ENCODE data around the gene FSTL5. TPM values are rescaled to one million over a fixed set of nuclear protein-coding genes. Genes with fewer than 3 reads are reported as not detected.

FSTL5 gene
- total and polyA plus RNA-seq, 2 of the 8 experiments (the other 6 are each of a cell fraction or from before 2014, with no cell fraction given): 0.09 to 0.32 TPM

DNA sequence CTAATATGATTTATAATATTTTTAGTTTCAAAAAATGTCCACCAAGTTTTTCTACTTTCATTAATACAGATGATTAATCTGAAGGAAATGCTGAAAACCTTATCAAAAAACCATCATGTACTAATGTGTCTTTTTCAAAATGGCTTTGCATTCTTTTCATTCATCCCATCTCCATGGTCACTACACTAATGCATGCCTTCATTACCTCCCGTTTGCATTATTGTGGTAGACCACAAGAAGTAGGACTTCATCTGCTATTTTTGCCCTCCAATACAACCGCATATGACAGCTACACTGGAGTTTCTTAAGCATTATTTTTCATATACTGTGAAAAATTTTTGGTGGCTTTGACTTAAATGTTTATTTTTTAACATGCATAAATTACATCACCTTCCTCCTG is 37.9 kb upstream of the FSTL5 start:
- H3K27ac ChIP-seq (ENCODE audit: low read depth, low read length): no peak overlapping the region
- no peak for DNase-seq (ENCODE audit: low read depth in 1 of 2, low spot score in 2 of 2)

More for the DNA sequence above, 37.9 kb upstream of the FSTL5 start:
- H2AFZ ChIP-seq (ENCODE audit: low read length): no peak overlapping the region
- no peak overlapping the region for H3K56ac ChIP-seq (replicated peaks; ENCODE audit: insufficient read length, low read depth, low read length)
- TF ChIP-seq MAFK (IDR thresholded peaks at IDR 0.05; ENCODE audit: low read depth, low read length): no peak
- TF ChIP-seq SIX5 (IDR thresholded peaks at IDR 0.05; ENCODE audit: low read depth, low read length): no peak
- peaks cover 0 to 4% (median 0%) of the 10 kb centered on the region in 4 experiments; a peak in 1 of 8 replicates for H3K36me3 ChIP-seq (ENCODE audit: control insufficient read depth in 2 of 4, insufficient read depth in 4 of 4, low read length in 3 of 4)
- H3K23ac ChIP-seq (ENCODE audit: insufficient read length): no peak overlapping the region
- H2BK120ac ChIP-seq (replicated peaks; ENCODE audit: low read depth, low read length): no peak overlapping the region
- no peaks in the 10 kb centered on the region for H3K79me1 ChIP-seq (ENCODE audit: low read depth, low read length)
- H3K4me2 ChIP-seq (ENCODE audit: insufficient read depth in 1 of 2, low read depth in 2 of 2, low read length in 2 of 2): no peak overlapping the region
- FAIRE-seq: no peak
- ChIA-PET CTCF (ENCODE audit: partially characterized antibody) (no interaction called here), POLR2A (ENCODE audit: partially characterized antibody) (no interaction called here)
- H2BK15ac ChIP-seq (ENCODE audit: low read length): no peak overlapping the region
- peaks cover 0 to 6% of the 10 kb centered on the region in 2 experiments; a peak in 1 of 4 replicates for H3K9me3 ChIP-seq (ENCODE audit: insufficient read depth in 2 of 2, low read depth in 1 of 2, low read length in 1 of 2)
- H4K8ac ChIP-seq (ENCODE audit: extremely low read depth, insufficient read depth, low read length): no peak overlapping the region
- no peak overlapping the region for H3K18ac ChIP-seq (ENCODE audit: extremely low read depth, low read length)
- no peaks in the 10 kb centered on the region for H3K79me2 ChIP-seq (ENCODE audit: control insufficient read depth in 1 of 2, insufficient read depth in 2 of 2, low read length in 2 of 2)
- H3K4me1 ChIP-seq (replicated peaks in 1 of 4; ENCODE audit: control insufficient read depth in 3 of 4, insufficient read depth in 4 of 4, low read length in 3 of 4): no peaks in the 10 kb centered on the region
- no peak overlapping the region for H4K5ac ChIP-seq (ENCODE audit: insufficient read length, low read depth, low read length)
- no peak overlapping the region for H3K4ac ChIP-seq (replicated peaks; ENCODE audit: insufficient read length, low read depth, low read length)
- no peaks in the 10 kb centered on the region for H4K20me1 ChIP-seq (replicated peaks in 1 of 2; ENCODE audit: control insufficient read depth in 1 of 2, insufficient read depth in 2 of 2, low read length in 2 of 2)
- no peak overlapping the region for H3K14ac ChIP-seq (ENCODE audit: insufficient read length)
- no peak overlapping the region for H2BK20ac ChIP-seq (ENCODE audit: low read length)
- no peak overlapping the region for H2BK5ac ChIP-seq (ENCODE audit: low read depth, low read length)
- 91% methylated on average over 2 of the region's 2 CpGs; no CpG with 5 or more reads in 1 of the 2 experiments for WGBS, 2 experiments (ENCODE audit: extremely low coverage in 1 of 2, insufficient coverage in 1 of 2, insufficient read length in 1 of 2, insufficient replicate concordance in 2 of 2, low coverage in 1 of 2, low lambda C conversion rate in 2 of 2, missing lambda C conversion rate in 1 of 2)
- no peaks in the 10 kb centered on the region for H3K23me2 ChIP-seq (ENCODE audit: low read depth, low read length)
- H3K27me3 ChIP-seq (replicated peaks in 1 of 4; ENCODE audit: control insufficient read depth in 3 of 4, extremely low read depth in 1 of 4, insufficient read depth in 3 of 4, low read length in 3 of 4): no peaks in the 10 kb centered on the region
- H3K9ac ChIP-seq (replicated peaks in 1 of 4; ENCODE audit: extremely low read depth in 1 of 4, low read depth in 3 of 4, low read length in 3 of 4): no peak overlapping the region
- H2BK12ac ChIP-seq (ENCODE audit: low read depth, low read length): no peak overlapping the region
- H3K4me3 ChIP-seq (ENCODE audit: extremely low read depth in 1 of 4, insufficient read depth in 2 of 4, low read depth in 3 of 4, low read length in 4 of 4): no peak overlapping the region
- H4K91ac ChIP-seq (replicated peaks; ENCODE audit: insufficient read length, low read length): no peak overlapping the region
- no peak overlapping the region for H2AK5ac ChIP-seq (ENCODE audit: low read depth, low read length)

Measured in H1 (cell line).